GM18526 (cell line): ENCODE results near the gene PTGS2.

Experiments used
- POLR2A ChIP-seq: IDR thresholded peaks from 3 replicates; pipeline ENCODE4 v1.6.1; 2011; ENCODE audit not compliant: insufficient read length; ENCODE audit errors: extremely low read depth

PTGS2 gene

DNA sequence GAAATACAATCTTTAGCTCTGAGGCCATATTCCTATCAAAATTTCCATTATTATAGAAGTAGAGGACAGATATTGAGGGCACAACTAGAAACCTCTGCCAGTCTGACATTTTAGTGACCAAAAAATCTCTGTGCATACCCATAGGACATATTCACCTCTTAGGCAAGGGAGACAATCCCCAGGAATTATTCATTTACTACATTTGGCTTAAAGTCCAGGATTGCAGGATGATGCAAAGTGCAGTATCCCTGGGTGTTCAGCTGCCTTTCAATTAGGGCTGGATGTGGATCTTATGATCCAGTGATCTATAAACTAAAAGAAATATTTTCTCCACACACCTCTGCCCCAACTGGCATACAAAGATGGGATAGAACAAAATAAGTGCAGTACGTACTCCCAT is 50.9 kb downstream of the PTGS2 start:
- TF ChIP-seq POLR2A = no peak

DNA sequence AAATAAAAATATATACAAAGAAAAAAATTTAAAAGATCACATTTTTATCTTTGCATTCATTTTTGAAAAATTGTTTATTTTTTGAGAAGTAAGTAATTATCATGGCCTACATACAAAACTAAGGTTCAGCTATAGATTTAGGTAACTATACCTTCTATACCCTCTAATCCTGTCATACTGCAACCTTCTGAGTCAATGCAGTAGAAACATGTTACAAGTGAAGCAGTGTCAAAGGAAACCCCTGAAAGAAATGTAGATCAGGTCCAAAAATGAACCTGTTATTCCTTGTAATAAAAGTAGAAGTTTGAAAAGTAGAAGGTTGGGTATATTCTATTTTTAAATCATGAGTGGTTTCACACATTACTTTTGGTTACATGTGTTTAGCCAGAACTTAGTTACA is 51.3 kb downstream of the PTGS2 start:
- TF ChIP-seq POLR2A = no peak

DNA sequence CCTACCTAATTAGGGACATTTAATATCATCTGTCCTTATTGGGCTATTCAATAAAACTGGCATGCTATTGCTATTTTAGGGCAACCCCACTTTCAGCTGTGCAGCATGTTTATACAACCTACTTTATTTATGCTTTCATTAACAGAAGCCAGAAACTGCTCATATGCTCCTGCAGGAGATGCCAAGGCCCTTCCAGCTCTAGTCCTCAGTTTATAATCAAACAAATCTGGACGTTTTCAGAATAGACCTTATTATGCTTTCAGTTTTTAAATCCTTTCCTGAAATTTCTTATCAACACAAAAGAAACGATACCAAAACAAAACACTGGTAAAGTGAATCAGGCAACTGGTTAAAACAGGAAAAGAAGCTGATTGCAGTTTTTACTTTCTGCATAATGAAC is 53.2 kb downstream of the PTGS2 start:
- no peak for TF ChIP-seq POLR2A

DNA sequence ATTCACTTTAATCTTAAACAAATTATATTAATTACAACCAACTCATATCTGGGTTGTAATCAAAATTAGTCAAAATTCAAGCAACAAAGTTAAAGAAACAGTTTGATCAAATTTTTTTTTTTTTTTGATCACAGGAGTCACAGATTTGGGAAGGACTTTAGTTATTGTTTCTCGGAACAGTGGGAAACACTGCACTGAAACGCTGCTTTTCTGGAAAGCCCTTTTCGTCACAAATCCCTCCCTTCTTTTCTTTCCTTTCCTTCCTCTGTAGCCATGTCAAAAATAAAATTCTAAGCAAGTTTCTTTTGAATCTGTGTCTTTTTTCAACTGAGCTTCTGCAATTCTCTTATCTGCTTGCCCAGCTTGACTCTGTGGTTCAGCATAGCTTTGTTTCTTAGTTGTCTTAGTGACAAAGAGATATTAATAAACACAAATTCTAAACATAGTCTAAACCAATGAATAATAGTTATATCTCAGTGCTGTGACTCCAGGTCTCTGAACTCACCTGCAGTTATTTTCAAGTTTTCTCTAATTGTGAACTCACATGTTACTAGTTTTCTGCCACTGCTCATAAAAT is 53.8 kb downstream of the PTGS2 start:
- no peak for TF ChIP-seq POLR2A

DNA sequence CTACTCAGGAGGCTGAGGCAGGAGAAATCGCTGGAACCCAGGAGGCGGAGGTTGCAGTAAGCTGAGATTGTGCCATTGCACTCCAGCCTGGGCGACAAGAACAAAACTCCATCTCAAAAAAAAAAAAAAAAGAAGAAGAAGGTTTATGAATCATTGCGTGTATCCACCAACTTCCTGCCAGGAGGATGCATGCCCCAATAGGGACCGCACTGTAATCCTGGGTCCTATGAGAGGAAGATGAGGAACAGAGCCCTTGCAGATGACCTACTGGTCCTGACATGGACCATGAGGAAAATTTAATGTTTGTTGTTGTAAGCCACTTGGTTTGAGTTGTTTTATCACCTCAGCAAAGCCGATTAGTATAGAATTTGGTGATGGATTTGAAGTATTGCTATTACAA is 56.7 kb downstream of the PTGS2 start:
- no peak for TF ChIP-seq POLR2A
